ENCODE measurements around the gene TAF10. TPM values are rescaled to one million over a fixed set of nuclear protein-coding genes. Genes with fewer than 3 reads are reported as not detected.

The TAF10 gene
- total and polyA plus RNA-seq, 7 experiments from 2014 or later, result 116 to 247 (median 129) TPM

- Histone ChIP-seq H3K4me1 (ENCODE audit: control insufficient read depth in 2 of 2, insufficient read depth in 2 of 2, low read length in 2 of 2) (peaks cover 21 to 49% of the 10 kb centered on the region in 2 donors), H3K9me3 (ENCODE audit: control insufficient read depth in 2 of 3, low read length in 3 of 3) (no peaks in the 10 kb centered on the region), H3K27me3 (ENCODE audit: control insufficient read depth in 2 of 2, insufficient read depth in 2 of 2, low read length in 2 of 2) (no peaks in the 10 kb centered on the region), H3K4me3 (ENCODE audit: low read length) (peak overlapping the region; percentile 35), H3K27ac (ENCODE audit: low read depth, low read length) (peak overlapping the region; percentile 72), H3K36me3 (ENCODE audit: control insufficient read depth in 2 of 3, insufficient read depth in 3 of 3, low read length in 3 of 3) (no peaks in the 10 kb centered on the region)
- H3K27ac Mint-ChIP-seq, result no peak overlapping the region
- no peak overlapping the region for H3K4me3 Mint-ChIP-seq
- peak in 1 of 9 donors; percentile 16 for DNase-seq
- no peaks in the 10 kb centered on the region for H3K4me1 Mint-ChIP-seq
- CTCF ChIA-PET, result interaction anchor here (0.6 to 2.4 kb wide), 7 partner anchors 25 to 197 kb away, joined by 3 to 7 read pairs (median 4); partner anchors contain the start of genes MRPL17 and TPP1
- POLR2A ChIA-PET, result interaction anchor here (0.5 to 6.0 kb wide), 15 partner anchors 9 to 233 kb away, joined by 3 to 57 read pairs (median 4); partner anchors contain the start of genes ARFIP2, DCHS1, TAF10 and TIMM10B
- H3K36me3 Mint-ChIP-seq, result no peaks in the 10 kb centered on the region
- H3K9me3 Mint-ChIP-seq, result no peaks in the 10 kb centered on the region
- intact Hi-C loops (cut with micrococcal nuclease), result loop anchor here in 1 of 2 donors (2.0 kb wide), 1 partner anchor 28 kb away; the partner anchor contains the start of gene TPP1
- peak; percentile 11 for ATAC-seq
- no peaks in the 10 kb centered on the region for H3K27me3 Mint-ChIP-seq
Measured at GRCh38 chr11:6646576-6646917, 34.5 kb upstream of the TAF10 start.

- ATAC-seq, result no peak
- DNase-seq, result no peak
- no peaks in the 10 kb centered on the region for H3K27me3 ChIP-seq (ENCODE audit: control insufficient read depth in 2 of 2, insufficient read depth in 2 of 2, low read length in 2 of 2)
- Mint-ChIP-seq H3K9me3 (no peaks in the 10 kb centered on the region), H3K4me1 (no peaks in the 10 kb centered on the region), H3K27me3 (no peaks in the 10 kb centered on the region), H3K4me3 (peak overlapping the region in 3 of 10 donors; percentile 2 to 64 (median 54)), H3K27ac (peak overlapping the region in 2 of 9 donors; percentile 40 to 83), H3K36me3 (no peaks in the 10 kb centered on the region)
- H3K9me3 ChIP-seq (ENCODE audit: control insufficient read depth in 2 of 3, low read length in 3 of 3), result no peaks in the 10 kb centered on the region
- intact Hi-C loops (cut with micrococcal nuclease), result loop anchor here in 1 of 2 donors (2.0 kb wide), 1 partner anchor 27 kb away; the partner anchor contains the start of gene TPP1
- H3K27ac ChIP-seq (ENCODE audit: low read depth, low read length), result peak overlapping the region; percentile 72
- H3K4me3 ChIP-seq (ENCODE audit: low read length), result peak overlapping the region; percentile 35
- H3K4me1 ChIP-seq (ENCODE audit: control insufficient read depth in 2 of 2, insufficient read depth in 2 of 2, low read length in 2 of 2), result peaks cover 21 to 49% of the 10 kb centered on the region in 2 donors
- ChIA-PET POLR2A (interaction anchor here (1.2 to 6.0 kb wide), 10 partner anchors 10 to 165 kb away, joined by 3 to 57 read pairs (median 4); partner anchors contain the start of genes ARFIP2, DCHS1, TAF10 and TIMM10B), CTCF (interaction anchor here (0.7 to 1.0 kb wide), 2 partner anchors 50 to 197 kb away, joined by 3 read pairs; no protein-coding TSS in a partner anchor)
- no peaks in the 10 kb centered on the region for H3K36me3 ChIP-seq (ENCODE audit: control insufficient read depth in 2 of 3, insufficient read depth in 3 of 3, low read length in 3 of 3)
Measured at GRCh38 chr11:6646071-6646470, 34.1 kb upstream of the TAF10 start.

- ATAC-seq, result no peak
- H3K4me3 Mint-ChIP-seq, result no peak overlapping the region
- DNase-seq, result no peak
- H3K4me1 ChIP-seq (ENCODE audit: control insufficient read depth in 2 of 2, insufficient read depth in 2 of 2, low read length in 2 of 2), result peaks cover 21 to 43% of the 10 kb centered on the region in 2 donors
- H3K36me3 ChIP-seq (ENCODE audit: control insufficient read depth in 2 of 3, insufficient read depth in 3 of 3, low read length in 3 of 3), result peaks cover 0 to 18% (median 0%) of the 10 kb centered on the region in 3 experiments
- H3K9me3 Mint-ChIP-seq, result no peaks in the 10 kb centered on the region
- ChIA-PET CTCF (interaction anchor here (0.7 kb wide), 1 partner anchor 8 kb away, joined by 3 read pairs; no protein-coding TSS in a partner anchor), POLR2A (interaction anchor here (1.1 to 2.4 kb wide), 4 partner anchors 10 to 31 kb away, joined by 3 to 12 read pairs (median 7); partner anchors contain the start of gene TAF10)
- H3K36me3 Mint-ChIP-seq, result peaks cover 0 to 11% (median 5%) of the 10 kb centered on the region in 5 donors
- intact Hi-C loops (cut with micrococcal nuclease), result no loop called here
- no peak overlapping the region for H3K27ac ChIP-seq (ENCODE audit: low read depth, low read length)
- H3K4me1 Mint-ChIP-seq, result peaks cover 0 to 7% (median 5%) of the 10 kb centered on the region in 7 donors
- H3K4me3 ChIP-seq (ENCODE audit: low read length), result no peak overlapping the region
- no peak overlapping the region for H3K27ac Mint-ChIP-seq
- no peaks in the 10 kb centered on the region for H3K27me3 ChIP-seq (ENCODE audit: control insufficient read depth in 2 of 2, insufficient read depth in 2 of 2, low read length in 2 of 2)
- no peaks in the 10 kb centered on the region for H3K27me3 Mint-ChIP-seq
- H3K9me3 ChIP-seq (ENCODE audit: control insufficient read depth in 2 of 3, low read length in 3 of 3), result no peaks in the 10 kb centered on the region
Measured at GRCh38 chr11:6642957-6643356, 30.9 kb upstream of the TAF10 start.

- ChIA-PET POLR2A (interaction anchor here (0.7 to 2.0 kb wide), 2 partner anchors 12 to 16 kb away, joined by 3 to 8 read pairs; no protein-coding TSS in a partner anchor), CTCF (no interaction called here)
- no peaks in the 10 kb centered on the region for H3K9me3 ChIP-seq (ENCODE audit: control insufficient read depth in 2 of 3, low read length in 3 of 3)
- H3K27ac ChIP-seq (ENCODE audit: low read depth, low read length), result no peak overlapping the region
- no peak overlapping the region for H3K4me3 ChIP-seq (ENCODE audit: low read length)
- peaks cover 6 to 25% of the 10 kb centered on the region in 2 donors for H3K4me1 ChIP-seq (ENCODE audit: control insufficient read depth in 2 of 2, insufficient read depth in 2 of 2, low read length in 2 of 2)
- Mint-ChIP-seq H3K36me3 (peaks cover 0 to 11% (median 5%) of the 10 kb centered on the region in 5 donors), H3K27me3 (no peaks in the 10 kb centered on the region), H3K9me3 (no peaks in the 10 kb centered on the region), H3K4me3 (no peak overlapping the region), H3K4me1 (peaks cover 0 to 7% (median 5%) of the 10 kb centered on the region in 7 donors), H3K27ac (no peak overlapping the region)
- intact Hi-C loops (cut with micrococcal nuclease), result no loop called here
- ATAC-seq (no peak), DNase-seq (no peak)
- H3K36me3 ChIP-seq (ENCODE audit: control insufficient read depth in 2 of 3, insufficient read depth in 3 of 3, low read length in 3 of 3), result peaks cover 0 to 18% (median 0%) of the 10 kb centered on the region in 3 experiments
- H3K27me3 ChIP-seq (ENCODE audit: control insufficient read depth in 2 of 2, insufficient read depth in 2 of 2, low read length in 2 of 2), result no peaks in the 10 kb centered on the region
Measured at GRCh38 chr11:6640985-6641701, 29.1 kb upstream of the TAF10 start.

GRCh38 chr11:6640036-6640984 lies 28.3 kb upstream of the TAF10 start:
- Histone ChIP-seq H3K4me1 (ENCODE audit: control insufficient read depth in 2 of 2, insufficient read depth in 2 of 2, low read length in 2 of 2) (peaks cover 0 to 16% of the 10 kb centered on the region in 2 donors), H3K9me3 (ENCODE audit: control insufficient read depth in 2 of 3, low read length in 3 of 3) (no peaks in the 10 kb centered on the region), H3K36me3 (ENCODE audit: control insufficient read depth in 2 of 3, insufficient read depth in 3 of 3, low read length in 3 of 3) (peaks cover 0 to 18% (median 0%) of the 10 kb centered on the region in 3 experiments), H3K4me3 (ENCODE audit: low read length) (no peak overlapping the region), H3K27me3 (ENCODE audit: control insufficient read depth in 2 of 2, insufficient read depth in 2 of 2, low read length in 2 of 2) (no peaks in the 10 kb centered on the region), H3K27ac (ENCODE audit: low read depth, low read length) (no peak overlapping the region)
- peaks cover 0 to 11% (median 5%) of the 10 kb centered on the region in 5 donors for H3K36me3 Mint-ChIP-seq
- no peak for ATAC-seq
- ChIA-PET CTCF (interaction anchor here (0.9 kb wide), 1 partner anchor 18 kb away, joined by 3 read pairs; no protein-coding TSS in a partner anchor), POLR2A (interaction anchor here (0.7 to 1.6 kb wide), 2 partner anchors 17 to 21 kb away, joined by 3 to 4 read pairs; partner anchors contain the start of gene TPP1)
- DNase-seq, result no peak
- intact Hi-C loops (cut with micrococcal nuclease), result no loop called here
- peaks cover 0 to 7% (median 5%) of the 10 kb centered on the region in 7 donors for H3K4me1 Mint-ChIP-seq
- no peak overlapping the region for H3K27ac Mint-ChIP-seq
- no peak overlapping the region for H3K4me3 Mint-ChIP-seq
- no peaks in the 10 kb centered on the region for H3K27me3 Mint-ChIP-seq
- no peaks in the 10 kb centered on the region for H3K9me3 Mint-ChIP-seq

GRCh38 chr11:6638429-6638828 lies 26.4 kb upstream of the TAF10 start:
- H3K36me3 Mint-ChIP-seq, result peaks cover 0 to 12% (median 5%) of the 10 kb centered on the region in 5 donors
- no peak overlapping the region for H3K27ac Mint-ChIP-seq
- intact Hi-C loops (cut with micrococcal nuclease), result no loop called here
- H3K27me3 Mint-ChIP-seq, result no peaks in the 10 kb centered on the region
- H3K4me3 ChIP-seq (ENCODE audit: low read length), result no peak overlapping the region
- ATAC-seq (no peak), DNase-seq (no peak)
- no peak overlapping the region for H3K27ac ChIP-seq (ENCODE audit: low read depth, low read length)
- CTCF ChIA-PET, result no interaction called here
- no peak overlapping the region for H3K4me3 Mint-ChIP-seq
- H3K9me3 Mint-ChIP-seq, result no peaks in the 10 kb centered on the region
- H3K9me3 ChIP-seq (ENCODE audit: control insufficient read depth in 2 of 3, low read length in 3 of 3), result no peaks in the 10 kb centered on the region
- H3K4me1 Mint-ChIP-seq, result peaks cover 0 to 7% (median 5%) of the 10 kb centered on the region in 7 donors
- H3K27me3 ChIP-seq (ENCODE audit: control insufficient read depth in 2 of 2, insufficient read depth in 2 of 2, low read length in 2 of 2), result no peaks in the 10 kb centered on the region
- H3K36me3 ChIP-seq (ENCODE audit: control insufficient read depth in 2 of 3, insufficient read depth in 3 of 3, low read length in 3 of 3), result peaks cover 0 to 24% (median 0%) of the 10 kb centered on the region in 3 experiments
- peaks cover 0 to 4% of the 10 kb centered on the region in 2 donors for H3K4me1 ChIP-seq (ENCODE audit: control insufficient read depth in 2 of 2, insufficient read depth in 2 of 2, low read length in 2 of 2)
- POLR2A ChIA-PET, result interaction anchor here (0.9 kb wide), 1 partner anchor 19 kb away, joined by 3 read pairs; the partner anchor contains the start of gene TPP1

Data from naive thymus-derived CD4-positive, alpha-beta T cell (primary cell).